ENCODE results near the gene UBE2O. TPM values are rescaled to one million over a fixed set of nuclear protein-coding genes. Genes with fewer than 3 reads are reported as not detected.

Gene UBE2O
- total and polyA plus RNA-seq, 4 donors = 25.0 to 47.4 (median 35.8) TPM

GRCh38 chr17:76345377-76345974, 107.5 kb downstream of the UBE2O start:
- H3K9me3 ChIP-seq (ENCODE audit: control insufficient read depth, insufficient read depth, low read length) = no peaks in the 10 kb centered on the region
- no peak overlapping the region for H3K4me3 ChIP-seq (ENCODE audit: low read depth, low read length)
- DNase-seq (ENCODE audit: low read depth in 4 of 6, low spot score in 6 of 6) = no peak
- H3K27ac ChIP-seq (ENCODE audit: low read depth, low read length) = no peak overlapping the region
- H3K27me3 ChIP-seq (ENCODE audit: control insufficient read depth, insufficient read depth, low read length) = no peaks in the 10 kb centered on the region
- H3K36me3 ChIP-seq (ENCODE audit: control insufficient read depth, insufficient read depth, low read length) = peaks cover 69% of the 10 kb centered on the region
- 91% methylated on average over 13 of the region's 14 CpGs for WGBS (ENCODE audit: insufficient coverage)
- H3K4me1 ChIP-seq (ENCODE audit: control insufficient read depth, insufficient read depth, low read length) = no peaks in the 10 kb centered on the region

- no peak overlapping the region for H3K27ac ChIP-seq (ENCODE audit: low read depth, low read length)
- no peaks in the 10 kb centered on the region for H3K4me1 ChIP-seq (ENCODE audit: control insufficient read depth, insufficient read depth, low read length)
- peaks cover 63% of the 10 kb centered on the region for H3K36me3 ChIP-seq (ENCODE audit: control insufficient read depth, insufficient read depth, low read length)
- no peak for DNase-seq (ENCODE audit: low read depth in 4 of 6, low spot score in 6 of 6)
- no peaks in the 10 kb centered on the region for H3K27me3 ChIP-seq (ENCODE audit: control insufficient read depth, insufficient read depth, low read length)
- WGBS (ENCODE audit: insufficient coverage) = 91% methylated on average over 7 of the region's 7 CpGs
- no peak overlapping the region for H3K4me3 ChIP-seq (ENCODE audit: low read depth, low read length)
- no peaks in the 10 kb centered on the region for H3K9me3 ChIP-seq (ENCODE audit: control insufficient read depth, insufficient read depth, low read length)
Observed at GRCh38 chr17:76343106-76343505, 109.8 kb downstream of the UBE2O start.

GRCh38 chr17:76341301-76341700, 111.7 kb downstream of the UBE2O start:
- WGBS (ENCODE audit: insufficient coverage) = no CpG with 5 or more reads among the region's 6 CpGs
- Histone ChIP-seq H3K27me3 (ENCODE audit: control insufficient read depth, insufficient read depth, low read length) (no peaks in the 10 kb centered on the region), H3K4me3 (ENCODE audit: low read depth, low read length) (no peak overlapping the region), H3K9me3 (ENCODE audit: control insufficient read depth, insufficient read depth, low read length) (no peaks in the 10 kb centered on the region), H3K4me1 (ENCODE audit: control insufficient read depth, insufficient read depth, low read length) (no peaks in the 10 kb centered on the region), H3K27ac (ENCODE audit: low read depth, low read length) (no peak overlapping the region), H3K36me3 (ENCODE audit: control insufficient read depth, insufficient read depth, low read length) (peaks cover 49% of the 10 kb centered on the region)
- DNase-seq (ENCODE audit: low read depth in 4 of 6, low spot score in 6 of 6) = no peak

Other genes starting within 250 kb of the UBE2O start
- 10 to 100 TPM; 22.8 to 57.7 TPM for gene RNF157, start 212.7 kb downstream of the UBE2O start, total RNA-seq
- 100 to 1,000 TPM; 194 to 196 TPM for gene RNF157, start 212.7 kb downstream of the UBE2O start, polyA plus RNA-seq (ENCODE audit: insufficient read length in 2 of 2)
- gene UBALD2, start 187.8 kb downstream of the UBE2O start, total RNA-seq = 10 to 100 TPM in 1 of 2 donors, 1 to 10 TPM in 1; 4.1 to 21.8 TPM
- 10 to 100 TPM; 43.8 to 46.9 TPM for gene UBALD2, start 187.8 kb downstream of the UBE2O start, polyA plus RNA-seq (ENCODE audit: insufficient read length in 2 of 2)
- 1 to 10 TPM; 3.7 to 7.5 TPM for gene QRICH2, start 144.9 kb downstream of the UBE2O start, total RNA-seq
- gene QRICH2, start 144.9 kb downstream of the UBE2O start, polyA plus RNA-seq (ENCODE audit: insufficient read length in 2 of 2) = 10 to 100 TPM; 14.6 to 21.4 TPM
- gene PRPSAP1, start 99.2 kb downstream of the UBE2O start, total RNA-seq = 10 to 100 TPM; 71.7 to 72.3 TPM
- 100 to 1,000 TPM; 101 to 105 TPM for gene PRPSAP1, start 99.2 kb downstream of the UBE2O start, polyA plus RNA-seq (ENCODE audit: insufficient read length in 2 of 2)
- 10 to 100 TPM in 1 of 2 donors, 1 to 10 TPM in 1; 3.8 to 14.5 TPM for gene SPHK1, start 68.5 kb downstream of the UBE2O start, total RNA-seq
- gene SPHK1, start 68.5 kb downstream of the UBE2O start, polyA plus RNA-seq (ENCODE audit: insufficient read length in 2 of 2) = 1 to 10 TPM; 3.3 to 7.4 TPM
- gene AANAT, start 14.5 kb upstream of the UBE2O start, total RNA-seq = under 1 TPM; 0.20 to 0.28 TPM
- gene AANAT, start 14.5 kb upstream of the UBE2O start, polyA plus RNA-seq (ENCODE audit: insufficient read length in 2 of 2) = under 1 TPM; 0.60 to 0.83 TPM
- 1 to 10 TPM; 6.3 to 7.1 TPM for gene RHBDF2, start 48.3 kb upstream of the UBE2O start, total RNA-seq
- gene RHBDF2, start 48.3 kb upstream of the UBE2O start, polyA plus RNA-seq (ENCODE audit: insufficient read length in 2 of 2) = 10 to 100 TPM; 10.6 to 10.9 TPM
- 10 to 100 TPM in 1 of 2 donors, 1 to 10 TPM in 1; 9.0 to 14.3 TPM for gene CYGB, start 84.6 kb upstream of the UBE2O start, total RNA-seq
- 10 to 100 TPM; 34.1 to 34.4 TPM for gene CYGB, start 84.6 kb upstream of the UBE2O start, polyA plus RNA-seq (ENCODE audit: insufficient read length in 2 of 2)
- gene PRCD, start 86.9 kb upstream of the UBE2O start, total RNA-seq = 1 to 10 TPM; 4.0 to 8.9 TPM
- gene PRCD, start 86.9 kb upstream of the UBE2O start, polyA plus RNA-seq (ENCODE audit: insufficient read length in 2 of 2) = 10 to 100 TPM in 1 of 2 donors, 1 to 10 TPM in 1; 9.8 to 11.8 TPM
- 10 to 100 TPM; 26.0 to 29.1 TPM for gene ST6GALNAC2, start 132.7 kb upstream of the UBE2O start, total RNA-seq
- 10 to 100 TPM in 1 of 2 donors, 1 to 10 TPM in 1; 8.0 to 20.4 TPM for gene ST6GALNAC2, start 132.7 kb upstream of the UBE2O start, polyA plus RNA-seq (ENCODE audit: insufficient read length in 2 of 2)
- gene ST6GALNAC1, start 190.6 kb upstream of the UBE2O start, total RNA-seq = 1 to 10 TPM; 1.2 to 3.3 TPM
- 1 to 10 TPM; 4.6 TPM for gene ST6GALNAC1, start 190.6 kb upstream of the UBE2O start, polyA plus RNA-seq (ENCODE audit: insufficient read length in 2 of 2)

Measured in spinal cord (tissue), 10 donors.